GM18511 (cell line): ENCODE measurements around the gene PRDM16.

Experiments
- ATAC-seq: cut with Tn5 transposase; IDR thresholded peaks from one replicate; pipeline ENCODE4 v1.9.1; 2021; ENCODE audit warnings: mild to moderate bottlenecking, moderate library complexity; ENCODE audit not compliant: unreplicated experiment

PRDM16 gene

DNA sequence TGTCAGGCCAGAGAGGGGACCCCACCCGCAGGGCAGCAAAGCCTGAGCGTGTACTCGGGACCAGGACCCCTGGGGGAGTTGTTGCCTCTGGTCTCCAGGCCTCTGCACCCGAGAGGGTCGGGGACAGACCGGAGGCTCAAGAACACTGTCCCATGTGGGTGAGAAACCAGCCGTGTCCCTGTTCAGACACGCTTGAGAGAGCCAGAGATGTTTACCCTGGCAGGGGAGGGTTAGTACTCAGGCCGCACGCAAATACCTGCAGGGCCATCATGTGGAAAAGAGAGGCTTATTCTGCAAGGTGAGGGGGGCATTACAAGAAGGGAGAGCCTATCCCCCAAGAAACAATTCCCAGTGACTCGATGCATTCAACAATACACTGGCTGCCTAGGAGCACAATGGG is 311.5 kb downstream of the PRDM16 start:
- ATAC-seq, result no peak

DNA sequence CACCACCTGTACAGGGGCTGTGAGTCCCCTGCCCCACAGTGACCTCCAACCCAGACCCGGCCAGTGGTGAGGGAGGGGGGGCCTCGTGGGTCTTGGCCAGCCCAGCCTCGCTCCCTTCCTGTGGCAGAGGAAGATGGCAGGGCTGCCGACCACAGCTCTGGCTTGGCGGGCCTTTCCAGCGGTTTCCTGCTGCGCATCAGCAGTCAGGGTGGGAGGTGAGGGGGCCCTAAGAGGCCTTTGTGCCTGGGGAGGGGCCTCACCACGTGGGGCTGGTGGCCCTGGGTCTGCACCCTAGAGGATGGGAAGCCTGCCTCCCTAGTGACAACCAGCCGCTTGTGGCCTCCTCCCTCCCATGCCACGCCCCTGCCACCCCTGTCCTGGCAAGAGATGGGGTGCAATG is 312.9 kb downstream of the PRDM16 start:
- ATAC-seq, result no peak

GRCh38 chr1:3382326-3383057 is 313.5 kb downstream of the PRDM16 start:
- ATAC-seq, result no peak

DNA sequence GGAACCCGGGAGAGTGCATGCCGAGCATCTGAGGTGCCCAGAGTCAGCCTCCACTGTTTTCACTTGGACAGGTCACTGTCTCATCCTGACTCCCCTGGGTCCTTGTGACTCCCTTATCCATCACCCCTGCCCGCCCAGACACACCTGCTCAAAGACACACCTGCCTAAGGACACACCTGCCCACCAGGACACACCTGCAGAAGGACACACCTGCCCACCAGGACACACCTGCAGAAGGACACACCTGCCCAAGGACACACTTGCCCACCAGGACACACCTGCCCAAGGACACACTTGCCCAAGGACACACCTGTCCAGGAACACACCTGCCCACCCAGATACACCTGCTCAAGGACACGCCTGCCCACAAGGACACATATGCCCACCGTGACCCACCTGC is 314.7 kb downstream of the PRDM16 start:
- no peak for ATAC-seq

GRCh38 chr1:3384407-3384806 is 315.4 kb downstream of the PRDM16 start:
- ATAC-seq, result no peak

- ATAC-seq, result no peak
These were observed 317.4 kb downstream of the PRDM16 start for GRCh38 chr1:3386205-3387002.

DNA sequence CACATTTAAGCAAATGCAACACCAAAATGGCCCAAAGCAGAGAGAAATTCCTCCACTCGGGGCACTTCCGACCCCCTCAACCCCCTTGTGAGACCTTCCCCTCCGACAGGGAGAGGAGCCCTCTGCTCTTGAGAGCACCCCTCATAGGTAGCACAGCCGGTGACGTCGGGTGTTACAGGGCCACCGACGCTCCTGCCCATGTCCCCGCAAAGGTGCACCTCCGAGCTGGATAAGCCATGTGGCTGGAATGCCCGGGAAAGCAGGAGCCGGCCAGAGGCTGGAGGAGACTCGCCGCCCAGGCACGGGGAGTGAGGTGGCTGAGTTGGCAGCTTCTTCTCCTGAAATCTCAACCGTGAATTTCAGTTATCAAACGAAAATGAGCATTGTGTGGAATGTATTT is 318.4 kb downstream of the PRDM16 start:
- no peak for ATAC-seq

GRCh38 chr1:3389093-3389833 is 320.3 kb downstream of the PRDM16 start:
- ATAC-seq, result no peak

DNA sequence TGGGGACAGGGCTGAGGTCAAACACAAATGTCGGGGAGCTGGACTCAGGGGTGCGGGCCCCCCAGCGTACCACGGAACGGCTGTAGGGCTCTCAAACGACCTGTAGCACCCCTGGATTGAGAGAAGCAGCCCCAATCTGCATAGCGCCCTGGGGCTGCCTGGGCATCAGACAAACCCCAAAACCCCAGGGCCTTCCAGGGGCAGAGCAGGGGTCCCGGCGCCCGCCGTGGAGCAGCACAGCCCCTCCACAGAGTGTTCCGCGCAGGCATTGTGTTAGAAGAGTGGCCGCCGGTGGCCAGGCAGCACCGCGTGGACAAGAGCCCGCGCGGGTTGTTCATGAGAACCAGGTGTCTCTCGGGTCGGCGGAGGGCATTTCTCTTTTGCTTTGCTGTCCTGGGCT is 321.3 kb downstream of the PRDM16 start:
- ATAC-seq, result no peak

DNA sequence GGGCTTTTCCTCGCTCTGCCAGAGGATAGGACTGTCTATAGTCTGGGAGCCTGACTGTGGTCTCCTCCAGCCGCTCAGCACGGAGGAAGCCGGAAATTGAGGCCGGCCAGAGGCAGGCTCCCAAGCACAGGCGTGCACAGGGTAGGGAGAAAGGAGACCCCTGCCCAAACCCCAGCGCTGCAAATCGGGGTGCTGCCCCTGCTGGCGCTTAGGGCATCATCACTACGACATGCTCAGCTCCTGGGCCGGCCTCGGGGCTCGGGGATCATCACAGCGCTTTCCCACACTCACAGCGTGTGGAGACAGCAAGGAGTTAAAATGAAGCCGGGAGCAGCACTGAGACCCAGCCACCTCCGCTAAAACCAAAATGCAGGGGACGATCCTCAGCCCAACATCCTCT is 322.7 kb downstream of the PRDM16 start:
- ATAC-seq, result no peak

GRCh38 chr1:3393024-3393986 is 324.3 kb downstream of the PRDM16 start:
- ATAC-seq, result no peak

GRCh38 chr1:3393987-3394920 is 325.3 kb downstream of the PRDM16 start:
- ATAC-seq, result no peak

- no peak for ATAC-seq
These were observed 327.4 kb downstream of the PRDM16 start for GRCh38 chr1:3396411-3396810.

- no peak for ATAC-seq
These were observed 328.3 kb downstream of the PRDM16 start for GRCh38 chr1:3397311-3397710.

DNA sequence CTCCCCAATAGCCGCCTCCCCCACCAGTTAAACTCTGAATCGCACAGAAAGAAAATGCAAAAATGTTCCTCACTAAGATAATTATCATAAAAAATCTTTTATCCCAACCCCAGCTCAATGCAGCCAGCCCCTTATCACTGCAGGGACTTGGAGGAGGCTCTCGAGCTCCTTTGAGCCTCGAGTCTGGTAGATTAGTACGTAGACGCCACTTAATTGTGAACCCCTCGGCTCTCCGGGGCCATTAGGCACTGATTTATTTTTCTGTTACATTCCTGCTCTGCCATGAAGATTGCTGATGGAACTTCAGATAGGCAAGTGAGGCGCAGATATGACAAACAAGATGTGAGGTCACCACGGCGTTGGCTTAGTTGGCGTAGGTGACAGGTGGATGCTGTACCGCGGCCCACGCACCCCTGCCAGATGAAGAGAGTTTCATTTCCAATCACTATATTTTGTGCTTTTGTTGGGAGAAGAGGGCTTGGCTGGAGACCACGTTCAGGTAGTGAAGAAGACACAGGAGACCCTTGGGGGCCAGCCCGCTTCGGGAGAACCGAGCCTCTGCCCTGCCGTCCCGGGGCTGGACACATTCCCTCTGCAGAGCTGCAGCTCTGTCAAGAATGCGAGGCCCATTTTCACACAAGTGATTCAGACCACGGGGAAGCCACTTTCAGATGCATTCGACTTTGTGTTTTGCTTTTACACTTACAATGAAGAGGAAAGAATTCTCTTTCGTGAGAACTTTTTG is 329.6 kb downstream of the PRDM16 start:
- no peak for ATAC-seq

DNA sequence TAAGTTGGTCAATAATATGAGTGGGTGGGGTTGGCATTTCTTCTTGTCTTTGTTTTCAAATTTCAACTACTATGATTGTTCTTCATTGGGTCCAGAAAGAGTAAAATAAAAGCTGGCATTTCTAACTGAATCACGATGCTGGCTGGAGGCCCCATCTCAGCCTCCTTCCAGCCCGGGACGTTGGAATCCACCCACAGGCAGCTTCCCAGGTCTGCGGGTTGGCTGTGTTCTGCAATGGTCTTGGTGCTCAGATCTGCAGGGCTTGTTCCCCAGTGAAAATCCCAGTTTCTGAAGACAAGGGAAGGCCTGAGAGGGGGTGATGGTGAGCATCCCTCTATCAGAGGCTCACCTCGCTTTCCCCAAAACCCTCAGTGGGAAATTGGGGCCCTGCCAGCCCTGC is 330.7 kb downstream of the PRDM16 start:
- ATAC-seq, result no peak

DNA sequence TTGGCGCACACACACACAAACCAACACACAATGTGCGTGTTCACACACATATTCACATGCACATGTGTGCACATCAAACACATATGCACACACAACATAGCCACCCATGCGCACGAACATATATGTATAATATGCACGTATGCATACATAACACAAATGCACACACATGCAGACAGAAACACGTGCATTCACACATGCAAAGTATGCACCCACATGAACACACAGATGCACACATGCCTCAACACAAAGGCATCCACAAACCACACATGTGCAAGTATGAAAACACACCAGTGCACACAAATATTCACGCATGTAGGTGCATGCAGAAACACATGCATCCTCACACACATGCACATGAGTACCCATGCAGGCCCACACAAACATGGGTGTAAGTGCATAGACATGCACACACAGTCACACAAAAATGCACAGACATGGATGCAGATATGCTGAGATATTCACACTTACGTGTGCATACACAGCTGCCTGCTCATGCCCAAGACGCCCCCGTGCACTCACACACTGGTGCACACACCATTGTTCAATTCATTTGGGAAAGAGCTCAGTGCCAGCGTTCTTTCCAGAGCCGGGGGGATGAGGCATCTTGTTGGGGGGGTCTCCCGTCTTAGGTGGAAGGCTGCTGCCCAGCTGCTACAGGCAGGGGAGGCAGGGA is 332.7 kb downstream of the PRDM16 start:
- ATAC-seq, result no peak
